Measurements from ENCODE around the gene MMP11. TPM values are rescaled to one million over a fixed set of nuclear protein-coding genes. Genes with fewer than 3 reads are reported as not detected.

MMP11 gene
- total and polyA plus RNA-seq, 2 of the 13 experiments (the other 11 are each of a cell fraction or from before 2014, with no cell fraction given): 8.9 to 28.6 TPM

GRCh38 chr22:23789638-23790037 lies 17.0 kb downstream of the MMP11 start:
- H3K27ac ChIP-seq (ENCODE audit: extremely low read length, insufficient read depth, low read length): peak overlapping the region; percentile 52
- H3K27me3 ChIP-seq (ENCODE audit: control insufficient read depth in 1 of 2, insufficient read depth in 2 of 2, low read length in 2 of 2): no peaks in the 10 kb centered on the region
- H3K4me1 ChIP-seq (ENCODE audit: insufficient read depth, low read length): peaks cover 45% of the 10 kb centered on the region
- peaks cover 54% of the 10 kb centered on the region for H3K79me2 ChIP-seq (ENCODE audit: insufficient read depth, low read length)
- peak overlapping the region; percentile 34; the same call in 1 of the 2 replicates for H3K9ac ChIP-seq (ENCODE audit: insufficient read depth, low read depth, low read length)
- H2AFZ ChIP-seq (ENCODE audit: low read length): no peak overlapping the region
- intact Hi-C loops (cut with micrococcal nuclease; ENCODE audit: unreplicated experiment) (loop anchor here (1.0 to 5.0 kb wide), 2 partner anchors 21 to 68 kb away; partner anchors contain the start of gene SLC2A11), in situ Hi-C loops (cut with HindIII; ENCODE audit: extremely low pct_ligation_motif_present, low pct_unique_long_range_greater_than_20kb) (no loop called here)
- H3K4me2 ChIP-seq (ENCODE audit: low read depth, low read length): peak overlapping the region; percentile 99
- peak; percentile 71 for DNase-seq (ENCODE audit: low spot score)
- FAIRE-seq: peak; percentile 65
- H3K36me3 ChIP-seq (replicated peaks in 1 of 2; ENCODE audit: control insufficient read depth in 1 of 2, insufficient read depth in 2 of 2, low read length in 2 of 2): peaks cover 12 to 30% of the 10 kb centered on the region in 2 experiments
- BruUV-seq (replicated peaks): no TSS peak
- H3K4me3 ChIP-seq (replicated peaks in 1 of 3; ENCODE audit: insufficient read depth in 1 of 3, low read depth in 2 of 3, low read length in 3 of 3): no peak overlapping the region
- peaks cover 23% of the 10 kb centered on the region for H4K20me1 ChIP-seq (ENCODE audit: insufficient read depth, low read length)
- ChIA-PET CTCF (ENCODE audit: low intra/inter-chr PET ratio, low total read pairs) (interaction anchor here (0.8 to 1.8 kb wide), 2 partner anchors 19 to 22 kb away, joined by 7 to 18 read pairs; partner anchors contain the start of gene CHCHD10), POLR2A (interaction anchor here (0.6 to 7.1 kb wide), 12 partner anchors 8 to 99 kb away, joined by 3 to 201 read pairs (median 4); partner anchors contain the start of genes CHCHD10, MMP11, SLC2A11 and ZNF70)
- H3K9me3 ChIP-seq (ENCODE audit: low read length): no peaks in the 10 kb centered on the region
- WGBS (ENCODE audit: low lambda C conversion rate): 23% methylated on average over 4 of the region's 4 CpGs
- peak; percentile 85 for ATAC-seq
- TF ChIP-seq ZNF549 (CRISPR knock-in tag; IDR thresholded peaks at IDR 0.05): no peak
- no peak for TF ChIP-seq ZNF562 (CRISPR knock-in tag; IDR thresholded peaks at IDR 0.05; ENCODE audit: borderline replicate concordance)
- TF ChIP-seq ZNF768 (CRISPR knock-in tag; IDR thresholded peaks at IDR 0.05): no peak
- TF ChIP-seq AGO2 (optimal IDR thresholded peaks at IDR 0.05; ENCODE audit: low read depth, low read length): no peak
- TF ChIP-seq ZNF619 (CRISPR knock-in tag; IDR thresholded peaks at IDR 0.05): no peak
- TF ChIP-seq ZNF780A (CRISPR knock-in tag; IDR thresholded peaks at IDR 0.05): no peak
- TF ChIP-seq ZSCAN25 (CRISPR knock-in tag; IDR thresholded peaks at IDR 0.05): no peak
- TF ChIP-seq RELA (CRISPR knock-in tag; IDR thresholded peaks at IDR 0.05): no peak
- no peak for TF ChIP-seq MIXL1 (CRISPR knock-in tag; IDR thresholded peaks at IDR 0.05)
- no peak for TF ChIP-seq SIX1 (CRISPR knock-in tag; IDR thresholded peaks at IDR 0.05; ENCODE audit: borderline replicate concordance)
- TF ChIP-seq ZNF646 (CRISPR knock-in tag; IDR thresholded peaks at IDR 0.05): no peak
- TF ChIP-seq ZNF251 (CRISPR knock-in tag; IDR thresholded peaks at IDR 0.05): no peak
- no peak for TF ChIP-seq ZNF576 (CRISPR knock-in tag; IDR thresholded peaks at IDR 0.05)
- TF ChIP-seq SMAD9 (CRISPR knock-in tag; IDR thresholded peaks at IDR 0.05): no peak
- TF ChIP-seq PHF5A (CRISPR knock-in tag; IDR thresholded peaks at IDR 0.05; ENCODE audit: low read depth, unreplicated experiment): no peak
- TF ChIP-seq SNAI1 (CRISPR knock-in tag; IDR thresholded peaks at IDR 0.05; ENCODE audit: borderline replicate concordance): no peak
- TF ChIP-seq ZFAT (CRISPR knock-in tag; conservative IDR thresholded peaks at IDR 0.05): no peak
- TF ChIP-seq, protein P1, sequence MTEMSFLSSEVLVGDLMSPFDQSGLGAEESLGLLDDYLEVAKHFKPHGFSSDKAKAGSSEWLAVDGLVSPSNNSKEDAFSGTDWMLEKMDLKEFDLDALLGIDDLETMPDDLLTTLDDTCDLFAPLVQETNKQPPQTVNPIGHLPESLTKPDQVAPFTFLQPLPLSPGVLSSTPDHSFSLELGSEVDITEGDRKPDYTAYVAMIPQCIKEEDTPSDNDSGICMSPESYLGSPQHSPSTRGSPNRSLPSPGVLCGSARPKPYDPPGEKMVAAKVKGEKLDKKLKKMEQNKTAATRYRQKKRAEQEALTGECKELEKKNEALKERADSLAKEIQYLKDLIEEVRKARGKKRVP (CRISPR knock-in tag; IDR thresholded peaks at IDR 0.05): no peak
- no peak for TF ChIP-seq ZNF331 (CRISPR knock-in tag; IDR thresholded peaks at IDR 0.05)
